ENCODE data around the gene C19orf25. TPM values are rescaled to one million over a fixed set of nuclear protein-coding genes. Genes with fewer than 3 reads are reported as not detected.
"Not testable (repeated sequence)": the region's sequence is repeated elsewhere in the genome, so short reads cannot be mapped to it uniquely, and the experiment has no call there.

Gene C19orf25
- total RNA-seq, 1 experiment from 2014 or later, result 56.0 TPM

GRCh38 chr19:1512671-1513498 is 33.9 kb upstream of the C19orf25 start, which contains the start of gene ADAMTSL5:
TSS of gene ADAMTSL5 (minus strand) at chr19:1513019. CDS start at chr19:1510943, 2,076 bp downstream.
- DNase-seq (ENCODE audit: low spot score), result peak; percentile 44

- DNase-seq (ENCODE audit: low spot score), result no peak
Measured at GRCh38 chr19:1511318-1512317, 32.6 kb upstream of the C19orf25 start.

GRCh38 chr19:1510807-1511206 is 31.8 kb upstream of the C19orf25 start:
- DNase-seq (ENCODE audit: low spot score), result no peak

- DNase-seq (ENCODE audit: low spot score), result no peak
Measured at GRCh38 chr19:1510442-1510806, 31.4 kb upstream of the C19orf25 start.

GRCh38 chr19:1509602-1510441 is 30.8 kb upstream of the C19orf25 start:
- no peak for DNase-seq (ENCODE audit: low spot score)

GRCh38 chr19:1508507-1508856 is 29.5 kb upstream of the C19orf25 start:
- DNase-seq (ENCODE audit: low spot score), result no peak

GRCh38 chr19:1507763-1508506 is 28.9 kb upstream of the C19orf25 start:
- DNase-seq (ENCODE audit: low spot score), result peak; percentile 89

GRCh38 chr19:1507192-1507660 is 28.2 kb upstream of the C19orf25 start:
- no peak for DNase-seq (ENCODE audit: low spot score)

- DNase-seq (ENCODE audit: low spot score), result no peak
Measured at GRCh38 chr19:1505991-1506881, 27.2 kb upstream of the C19orf25 start.

GRCh38 chr19:1505012-1505411 is 26.0 kb upstream of the C19orf25 start:
- no peak for DNase-seq (ENCODE audit: low spot score)

- no peak for DNase-seq (ENCODE audit: low spot score)
Measured at GRCh38 chr19:1503925-1504773, 25.1 kb upstream of the C19orf25 start.

- no peak for DNase-seq (ENCODE audit: low spot score)
Measured at GRCh38 chr19:1503089-1503924, 24.3 kb upstream of the C19orf25 start.

GRCh38 chr19:1502433-1503088 is 23.5 kb upstream of the C19orf25 start:
- no peak for DNase-seq (ENCODE audit: low spot score)

- peak; percentile 62 for DNase-seq (ENCODE audit: low spot score)
Measured at GRCh38 chr19:1501200-1501595, 22.2 kb upstream of the C19orf25 start.

- not testable (repeated sequence) for DNase-seq (ENCODE audit: low spot score)
Measured at GRCh38 chr19:1499231-1499630, 20.2 kb upstream of the C19orf25 start.

GRCh38 chr19:1497578-1498235 is 18.7 kb upstream of the C19orf25 start:
- no peak for DNase-seq (ENCODE audit: low spot score)
